ENCODE measurements around the gene SLC26A11. TPM values are rescaled to one million over a fixed set of nuclear protein-coding genes. Genes with fewer than 3 reads are reported as not detected.

SLC26A11 gene
- total and polyA plus RNA-seq, 2 of the 13 experiments (the other 11 are each of a cell fraction or from before 2014, with no cell fraction given) = 8.7 to 13.2 TPM

GRCh38 chr17:80264205-80265075, 44.2 kb downstream of the SLC26A11 start:
- H3K36me3 ChIP-seq (replicated peaks in 1 of 2; ENCODE audit: control insufficient read depth in 1 of 2, insufficient read depth in 2 of 2, low read length in 2 of 2) = peaks cover 3 to 5% of the 10 kb centered on the region in 2 experiments; a peak in 4 of 5 replicates
- CTCF ChIA-PET (ENCODE audit: low intra/inter-chr PET ratio, low total read pairs) = no interaction called here
- H3K4me3 ChIP-seq (replicated peaks in 1 of 3; ENCODE audit: insufficient read depth in 1 of 3, low read depth in 2 of 3, low read length in 3 of 3) = peak overlapping the region; percentile 68 to 89 (median 75)
- H4K20me1 ChIP-seq (ENCODE audit: insufficient read depth, low read length) = no peaks in the 10 kb centered on the region
- peak overlapping the region; percentile 99 for H3K4me2 ChIP-seq (ENCODE audit: low read depth, low read length)
- FAIRE-seq (no peak), DNase-seq (ENCODE audit: low spot score) (no peak), ATAC-seq (no peak)
- peak overlapping the region; percentile 69 for H3K9ac ChIP-seq (ENCODE audit: insufficient read depth, low read depth, low read length)
- intact Hi-C loops (cut with micrococcal nuclease; ENCODE audit: unreplicated experiment) (no loop called here), in situ Hi-C loops (cut with HindIII; ENCODE audit: extremely low pct_ligation_motif_present, low pct_unique_long_range_greater_than_20kb) (no loop called here)
- POLR2A ChIA-PET = interaction anchor here (1.4 to 3.5 kb wide), 9 partner anchors 8 to 190 kb away, joined by 3 to 31 read pairs (median 6); partner anchors contain the start of genes SGSH and SLC26A11
- peak overlapping the region; percentile 54 for H3K27ac ChIP-seq (ENCODE audit: extremely low read length, insufficient read depth, low read length)
- H2AFZ ChIP-seq (ENCODE audit: low read length) = no peak overlapping the region
- no peaks in the 10 kb centered on the region; a peak in 1 of 5 replicates for H3K27me3 ChIP-seq (ENCODE audit: control insufficient read depth in 1 of 2, insufficient read depth in 2 of 2, low read length in 2 of 2)
- BruUV-seq (replicated peaks) = no TSS peak
- no peaks in the 10 kb centered on the region for H3K9me3 ChIP-seq (ENCODE audit: low read length)
- peaks cover 42% of the 10 kb centered on the region for H3K4me1 ChIP-seq (ENCODE audit: insufficient read depth, low read length)
- peaks cover 6% of the 10 kb centered on the region for H3K79me2 ChIP-seq (ENCODE audit: insufficient read depth, low read length)
- whole genome bisulfite sequencing (ENCODE audit: low lambda C conversion rate) = 70% methylated on average over 15 of the region's 19 CpGs
- TF ChIP-seq HOMEZ (CRISPR knock-in tag; IDR thresholded peaks at IDR 0.05; ENCODE audit: low read depth) (no peak), TEAD2 (CRISPR knock-in tag; IDR thresholded peaks at IDR 0.05) (no peak), TRIM24 (CRISPR knock-in tag; IDR thresholded peaks at IDR 0.05) (no peak), ZMYM3 (CRISPR knock-in tag; IDR thresholded peaks at IDR 0.05) (peak; percentile 95), THAP11 (CRISPR knock-in tag; IDR thresholded peaks at IDR 0.05) (no peak), KDM4B (CRISPR knock-in tag; IDR thresholded peaks at IDR 0.05) (no peak), ZNF616 (CRISPR knock-in tag; IDR thresholded peaks at IDR 0.05; ENCODE audit: low read depth) (no peak), ZNF605 (CRISPR knock-in tag; IDR thresholded peaks at IDR 0.05) (peak; percentile 20; the same call in 1 of the 2 replicates), ZNF574 (CRISPR knock-in tag; IDR thresholded peaks at IDR 0.05) (0 out of 2 replicates have a peak, but pooled peaks have one; percentile 9), GABPA (IDR thresholded peaks at IDR 0.05; ENCODE audit: low read depth, low read length) (no peak), GABPA (CRISPR knock-in tag; IDR thresholded peaks at IDR 0.05; ENCODE audit: low read depth) (no peak), ZNF766 (CRISPR knock-in tag; IDR thresholded peaks at IDR 0.05; ENCODE audit: borderline replicate concordance) (no peak), ZNF567 (CRISPR knock-in tag; IDR thresholded peaks at IDR 0.05; ENCODE audit: borderline replicate concordance) (no peak), ZBTB34 (CRISPR knock-in tag; IDR thresholded peaks at IDR 0.05) (no peak), ZBTB4 (CRISPR knock-in tag; IDR thresholded peaks at IDR 0.05; ENCODE audit: borderline replicate concordance) (peak; percentile 31; the same call in 1 of the 2 replicates)

Measured in HepG2 (cell line).